Measurements from ENCODE around the gene FXN.
"Not testable (repeated sequence)": the region's sequence is repeated elsewhere in the genome, so short reads cannot be mapped to it uniquely, and the experiment has no call there.

The FXN gene

DNA sequence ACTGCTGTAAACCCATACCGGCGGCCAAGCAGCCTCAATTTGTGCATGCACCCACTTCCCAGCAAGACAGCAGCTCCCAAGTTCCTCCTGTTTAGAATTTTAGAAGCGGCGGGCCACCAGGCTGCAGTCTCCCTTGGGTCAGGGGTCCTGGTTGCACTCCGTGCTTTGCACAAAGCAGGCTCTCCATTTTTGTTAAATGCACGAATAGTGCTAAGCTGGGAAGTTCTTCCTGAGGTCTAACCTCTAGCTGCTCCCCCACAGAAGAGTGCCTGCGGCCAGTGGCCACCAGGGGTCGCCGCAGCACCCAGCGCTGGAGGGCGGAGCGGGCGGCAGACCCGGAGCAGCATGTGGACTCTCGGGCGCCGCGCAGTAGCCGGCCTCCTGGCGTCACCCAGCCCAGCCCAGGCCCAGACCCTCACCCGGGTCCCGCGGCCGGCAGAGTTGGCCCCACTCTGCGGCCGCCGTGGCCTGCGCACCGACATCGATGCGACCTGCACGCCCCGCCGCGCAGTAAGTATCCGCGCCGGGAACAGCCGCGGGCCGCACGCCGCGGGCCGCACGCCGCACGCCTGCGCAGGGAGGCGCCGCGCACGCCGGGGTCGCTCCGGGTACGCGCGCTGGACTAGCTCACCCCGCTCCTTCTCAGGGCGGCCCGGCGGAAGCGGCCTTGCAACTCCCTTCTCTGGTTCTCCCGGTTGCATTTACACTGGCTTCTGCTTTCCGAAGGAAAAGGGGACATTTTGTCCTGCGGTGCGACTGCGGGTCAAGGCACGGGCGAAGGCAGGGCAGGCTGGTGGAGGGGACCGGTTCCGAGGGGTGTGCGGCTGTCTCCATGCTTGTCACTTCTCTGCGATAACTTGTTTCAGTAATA, at the start of gene FXN:
Gene FXN, plus strand, starts transcription at position 315 of the 871 bp plus-strand sequence. Its CDS starts 31 bp downstream, at position 346.
- DNase-seq = peak; percentile 82

DNA sequence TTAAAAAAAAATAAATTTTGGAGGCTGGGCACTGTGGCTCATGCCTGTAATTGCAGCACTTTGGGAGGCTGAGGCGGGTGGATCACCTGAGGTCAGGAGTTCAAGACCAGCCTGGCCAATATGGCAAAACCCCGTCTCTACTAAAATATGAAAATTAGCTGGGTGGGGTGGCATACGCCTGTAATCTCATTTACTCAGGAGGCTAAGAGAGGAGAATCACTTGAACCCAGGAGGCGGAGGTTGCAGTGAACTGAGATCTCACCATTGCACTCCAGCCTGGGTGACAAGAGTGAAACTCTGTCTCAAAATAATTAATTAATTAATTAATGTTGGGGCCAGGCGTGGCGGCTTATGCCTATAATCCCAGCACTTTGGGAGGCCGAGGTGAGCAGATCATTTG, 48.6 kb upstream of the FXN start:
- DNase-seq = not testable (repeated sequence)

GRCh38 chr9:68991457-68991856, 44.1 kb upstream of the FXN start:
- DNase-seq = no peak

GRCh38 chr9:68995776-68996175, 39.8 kb upstream of the FXN start:
- no peak for DNase-seq

DNA sequence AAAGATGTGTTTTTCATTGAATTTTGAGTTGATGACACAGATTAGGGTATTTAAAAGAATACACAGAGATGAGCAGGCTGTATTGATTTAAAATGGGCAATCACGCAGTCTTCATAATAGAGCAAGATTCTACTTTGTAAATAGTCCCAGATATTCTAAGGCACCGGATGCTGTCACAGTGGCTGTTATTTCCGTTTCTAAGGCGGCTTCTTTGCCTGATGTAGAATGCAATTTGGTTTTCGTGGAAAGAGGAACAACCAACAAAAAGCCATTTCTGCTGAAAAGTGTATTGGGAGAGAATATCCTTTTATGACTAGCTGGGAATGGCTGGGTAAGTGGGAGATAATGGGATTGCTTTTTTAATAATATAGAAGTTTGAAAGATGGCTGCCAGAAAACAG, 39.1 kb upstream of the FXN start:
- DNase-seq = no peak

DNA sequence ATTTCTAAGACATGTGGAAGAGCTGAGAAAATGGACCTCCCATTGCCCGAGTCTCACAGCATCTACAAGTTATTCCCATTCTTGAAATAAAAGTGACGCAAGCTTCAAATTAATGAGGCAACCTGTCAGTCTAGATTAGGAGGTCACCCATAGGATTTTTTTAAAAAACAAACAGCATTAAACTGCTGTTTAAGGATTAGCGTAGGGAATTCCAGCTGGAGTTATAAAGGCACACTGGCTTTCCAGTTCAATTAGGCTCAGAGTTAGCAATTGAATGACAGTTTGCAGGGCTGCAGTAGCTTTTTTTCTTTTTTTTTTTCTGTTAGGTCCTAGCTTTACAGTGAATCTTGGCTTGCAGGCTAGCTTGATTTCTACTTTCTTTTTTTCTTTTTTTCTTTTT, 37.9 kb upstream of the FXN start:
- no peak for DNase-seq

- DNase-seq = no peak
Observed at GRCh38 chr9:68998385-68998784, 37.2 kb upstream of the FXN start.

GRCh38 chr9:68998812-68999211, 36.7 kb upstream of the FXN start:
- DNase-seq = no peak

DNA sequence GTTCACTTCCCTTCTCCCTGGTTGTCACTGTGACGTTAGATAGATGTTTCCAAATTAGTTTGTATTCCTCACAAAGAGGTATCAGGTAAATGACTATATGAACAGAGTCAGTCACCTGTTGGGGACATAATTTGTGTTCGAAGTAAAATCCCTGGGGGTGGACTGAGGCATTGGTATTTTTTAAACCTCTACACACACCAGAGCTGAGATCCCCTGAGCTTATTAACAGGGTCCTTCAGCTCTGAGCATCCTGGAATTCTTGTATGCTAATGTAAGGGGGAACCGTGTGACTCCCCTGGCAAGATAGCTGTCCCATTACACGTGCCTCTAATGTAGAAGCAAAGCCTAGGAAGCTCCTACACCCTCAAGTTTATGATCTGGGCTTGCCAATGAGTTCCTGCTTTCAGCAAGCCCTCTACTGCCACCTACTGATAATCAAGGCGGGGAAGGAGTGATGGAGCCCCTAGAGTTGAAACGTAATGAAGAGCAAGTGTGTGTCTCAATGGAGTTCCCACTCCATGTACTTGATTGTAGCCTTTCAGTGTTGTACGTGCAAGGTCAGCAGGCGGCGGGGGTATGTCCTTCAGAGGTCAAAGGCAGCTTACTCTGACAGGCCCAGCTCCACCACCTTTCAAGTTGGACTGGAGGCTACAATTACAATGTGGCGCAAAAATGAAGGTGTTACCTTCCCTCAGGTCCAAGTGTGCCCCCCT, 36.0 kb upstream of the FXN start:
- DNase-seq = peak; percentile 34

GRCh38 chr9:69001921-69002320, 33.6 kb upstream of the FXN start:
- no peak for DNase-seq

- DNase-seq = no peak
Observed at GRCh38 chr9:69003051-69003450, 32.5 kb upstream of the FXN start.

DNA sequence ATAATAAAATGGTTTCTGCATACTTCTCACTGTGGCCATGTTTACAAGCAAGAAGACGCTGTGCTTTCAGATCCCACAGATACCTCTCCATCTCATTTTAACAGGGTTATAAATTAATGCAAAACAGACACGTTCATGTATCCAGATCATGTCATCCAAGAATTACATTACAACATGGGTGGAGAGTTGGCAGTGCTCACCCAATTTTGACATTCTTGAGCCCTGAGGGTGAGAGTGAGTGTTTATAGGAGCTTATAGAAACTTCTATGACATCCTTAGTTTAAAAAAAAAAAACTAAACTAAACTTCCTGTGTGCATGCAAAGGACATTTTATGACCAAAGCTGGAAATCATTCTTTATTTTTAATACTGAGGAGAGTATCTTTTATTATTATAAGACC, 30.7 kb upstream of the FXN start:
- DNase-seq = no peak

GRCh38 chr9:69009708-69010107, 25.8 kb upstream of the FXN start:
- DNase-seq = no peak

DNA sequence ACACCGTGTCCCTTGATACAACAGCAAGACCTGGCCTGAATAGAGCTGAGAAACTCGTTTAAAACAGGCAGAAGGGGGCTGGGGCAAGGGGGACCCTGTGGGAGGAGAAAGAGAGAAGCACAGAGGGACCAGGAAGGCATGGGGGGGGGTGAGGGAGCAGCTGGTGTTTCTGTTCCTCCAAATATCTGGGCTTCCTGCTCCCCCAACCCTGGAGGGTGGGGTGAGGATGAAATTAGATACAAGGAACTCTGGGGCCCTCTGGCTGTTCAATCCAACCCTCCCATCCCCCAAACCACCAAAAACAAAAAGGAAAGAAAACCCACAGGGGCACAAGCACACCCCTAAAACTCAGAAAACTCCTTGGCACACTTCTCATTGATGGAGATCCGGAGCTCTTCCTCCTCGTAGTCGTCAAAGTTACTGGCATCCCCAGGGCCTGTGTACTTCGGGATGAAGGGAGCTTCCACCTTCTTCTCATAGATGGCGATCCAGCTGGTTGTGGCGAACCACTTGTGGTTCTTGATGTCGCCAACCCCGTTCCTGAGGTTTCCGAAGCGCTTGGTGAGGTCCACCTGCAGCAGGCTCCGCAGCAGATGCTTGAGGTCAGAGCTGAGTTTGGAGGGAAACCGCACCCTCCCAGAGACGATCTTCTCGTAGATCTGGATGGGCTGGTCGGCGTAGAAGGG, 22.7 kb upstream of the FXN start:
- DNase-seq = no peak

DNA sequence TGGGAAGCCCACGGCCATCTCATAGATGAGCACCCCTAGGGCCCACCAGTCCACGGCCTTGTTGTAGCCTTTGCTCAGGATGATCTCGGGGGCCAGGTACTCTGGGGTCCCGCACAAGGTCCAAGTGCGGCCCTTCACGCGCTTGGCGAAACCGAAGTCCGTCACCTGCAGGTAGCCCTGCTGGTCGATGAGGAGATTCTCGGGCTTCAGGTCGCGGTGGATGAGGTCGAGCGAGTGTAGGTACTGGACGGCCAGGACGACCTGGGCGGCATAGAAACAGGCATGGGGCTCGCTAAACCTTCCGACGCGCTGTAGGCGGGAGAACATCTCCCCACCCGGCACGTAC, 22.2 kb upstream of the FXN start:
- DNase-seq = no peak

GRCh38 chr9:69014013-69014412, 21.5 kb upstream of the FXN start, which contains the start of gene PRKACG:
PRKACG (minus strand) TSS chr9:69014113; CDS start chr9:69014092, 21 bp downstream.
- no peak for DNase-seq

GRCh38 chr9:69016191-69017096, 19.1 kb upstream of the FXN start:
- DNase-seq = no peak

DNA sequence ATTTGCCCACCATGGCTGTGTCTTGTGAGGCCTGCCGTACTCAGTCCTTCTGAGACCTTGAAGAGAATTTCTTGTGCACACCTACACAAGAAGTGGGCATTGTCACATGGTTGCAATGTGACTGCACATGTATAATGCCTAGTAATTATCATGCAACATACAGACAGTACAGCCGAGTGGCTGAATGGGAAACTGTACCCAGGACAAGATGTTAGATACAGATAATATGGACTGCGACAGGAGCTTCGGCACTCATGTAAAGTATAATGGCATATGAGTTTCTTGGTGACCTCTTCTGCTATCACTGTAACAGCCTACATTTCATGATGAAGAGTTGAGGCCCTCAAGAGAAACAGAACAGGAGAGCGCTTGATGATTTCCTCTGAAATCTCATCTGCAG, 16.8 kb upstream of the FXN start:
- DNase-seq = no peak

- no peak for DNase-seq
Observed at GRCh38 chr9:69019808-69020207, 15.7 kb upstream of the FXN start.

GRCh38 chr9:69020301-69021145, 15.0 kb upstream of the FXN start:
- DNase-seq = no peak

GRCh38 chr9:69023650-69024049, 11.9 kb upstream of the FXN start:
- DNase-seq = no peak

Data from stimulated activated CD4-positive, alpha-beta T cell treated with anti-CD3 and anti-CD28 coated beads, Interleukin-12 subunit alpha, Interleukin-12 subunit beta, amount 100 ng/mL, for 4 hours (primary cell).